ENCODE results near the gene ACSL5.

- no peak for TF ChIP-seq EZH2 (IDR thresholded peaks at IDR 0.05; ENCODE audit: borderline replicate concordance, low read length)
- no peak for TF ChIP-seq CTCF (conservative IDR thresholded peaks at IDR 0.05 in 1 of 2, IDR thresholded peaks at IDR 0.05 in 1 of 2; ENCODE audit: extremely low read depth in 1 of 2, insufficient read depth in 1 of 2, low read depth in 1 of 2, low read length in 2 of 2)
These were observed 35.4 kb downstream of the ACSL5 start for GRCh38 chr10:112409299-112409698.
